HCT116 (cell line): ENCODE results near the gene ACOT7.

Experiments used
- CTCF ChIP-seq, 3 experiments: fragments of 200-600 bp in 1 of 3; sonication (generic) in 1 of 3; IDR thresholded peaks in 2 of 3; conservative IDR thresholded peaks in 1 of 3; 2 replicates each; pipeline ENCODE4 v1.5.1; 2012 to 2017; ENCODE audit warnings: low read depth in 2 of 3, low read length in 2 of 3, antibody characterized with exemption in 1 of 3, borderline replicate concordance in 1 of 3, control low read depth in 1 of 3, mild to moderate bottlenecking in 1 of 3, mixed read lengths in 1 of 3, mixed run types in 1 of 3, moderate library complexity in 1 of 3; ENCODE audit not compliant: insufficient read depth in 1 of 3
- POLR2A ChIP-seq: IDR thresholded peaks from 2 replicates; pipeline ENCODE4 v1.7.0; 2011; ENCODE audit warnings: borderline replicate concordance; ENCODE audit not compliant: insufficient read depth, insufficient read length; ENCODE audit errors: extremely low read depth
- RAD21 ChIP-seq: IDR thresholded peaks from 2 replicates; pipeline ENCODE4 v1.6.1; 2012; ENCODE audit warnings: low read depth, mild to moderate bottlenecking

- no peak for TF ChIP-seq CTCF (IDR thresholded peaks at IDR 0.05 in 2 of 3, conservative IDR thresholded peaks at IDR 0.05 in 1 of 3; ENCODE audit: borderline replicate concordance in 1 of 3, insufficient read depth in 1 of 3, low read depth in 2 of 3, low read length in 2 of 3)
- no peak for TF ChIP-seq RAD21
- no peak for TF ChIP-seq POLR2A
Observed at GRCh38 chr1:6380037-6380436, 13.5 kb downstream of the ACOT7 start.
